Gastrocnemius medialis (tissue), 4 donors: ENCODE results near the gene ROR2. TPM values are rescaled to one million over a fixed set of nuclear protein-coding genes. Genes with fewer than 3 reads are reported as not detected.
A peak's percentile ranks its signal among the peaks of the same experiment; 100 is the strongest.

Experiments
- ATAC-seq, 2 donors: fragments of 150-250 bp; one replicate each; pipeline ENCODE4 v1.9.1; 2016
- DNase-seq, 2 donors: peaks; one replicate each; pipeline ENCODE4 v3.0.0-alpha.2; 2019
- H3K27ac ChIP-seq, 4 donors: fragments of 200-600 bp; sonication (generic); 1 replicate in 1 of 4; 2 replicates in 3 of 4; pipeline ENCODE4 v1.5.1; 2016 to 2018; ENCODE audit warnings: mild to moderate bottlenecking in 2 of 4, moderate library complexity in 1 of 4
- H3K27me3 ChIP-seq, 3 donors: fragments of 200-600 bp; sonication (generic) in 2 of 3; 1 replicate in 1 of 3; 2 replicates in 2 of 3; pipeline versions ENCODE4 v1.5.1 to v1.6.0; 2016 to 2019; ENCODE audit warnings: mild to moderate bottlenecking in 1 of 3, moderate library complexity in 1 of 3
- H3K36me3 ChIP-seq, 2 donors: fragments of 200-600 bp; sonication (generic) in 1 of 2; one replicate each; pipeline ENCODE4 v1.5.1; 2017 to 2018
- H3K4me1 ChIP-seq, 2 donors: fragments of 200-600 bp; sonication (generic) in 1 of 2; one replicate each; pipeline ENCODE4 v1.5.1; 2016 to 2017; ENCODE audit warnings: mild to moderate bottlenecking in 2 of 2
- H3K4me3 ChIP-seq, 4 donors: fragments of 200-600 bp; sonication (generic) in 3 of 4; 1 replicate in 1 of 4; 2 replicates in 3 of 4; pipeline ENCODE4 v1.5.1; 2016 to 2019; ENCODE audit warnings: mild to moderate bottlenecking in 2 of 4
- H3K9me3 ChIP-seq, 3 donors: fragments of 200-600 bp; sonication (generic) in 2 of 3; 1 replicate in 1 of 3; 2 replicates in 2 of 3; pipeline ENCODE4 v1.5.1; 2016 to 2019
- POLR2A ChIP-seq, 2 donors: fragments of 450-650 bp; IDR thresholded peaks; one replicate each; pipeline ENCODE4 v1.6.1; 2017; ENCODE audit warnings: antibody characterized with exemption in 2 of 2, mild to moderate bottlenecking in 2 of 2, moderate library complexity in 2 of 2
- in situ Hi-C, 4 donors: fragments of 200-750 bp; cut with MboI; loops; one replicate each; pipeline versions ENCODE4 v1.15.0 to v1.8.0; 2017; ENCODE audit warnings: low sequenced_read_pairs in 4 of 4
- intact Hi-C: fragments of 100-400 bp; cut with DNase I; formaldehyde crosslinking; loops from one replicate; pipeline ENCODE4 v1.15.1; 2023; ENCODE audit warnings: low total_unique reads
- total RNA-seq, 4 donors: library from RNA; depleted of rRNA; stranded (reverse); fragments of >200 nt; gene quantifications; one replicate each; pipeline versions ENCODE4 v1.1.0 to v1.2.3, GENCODE V29; 2016
- TF ChIP-seq, protein P1 (sequence below), 5 experiments: fragments of 450-650 bp in 3 of 5; fragments of 200-600 bp in 2 of 5; sonication (generic) in 2 of 5; IDR thresholded peaks in 4 of 5; conservative IDR thresholded peaks in 1 of 5; 1 replicate in 4 of 5; 2 replicates in 1 of 5; pipeline ENCODE4 v1.5.1; 2016 to 2019; ENCODE audit warnings: antibody characterized with exemption in 5 of 5, mild to moderate bottlenecking in 3 of 5, moderate library complexity in 3 of 5

Gene ROR2
- total RNA-seq, 4 donors from 2014 or later: 0.15 to 1.2 (median 0.61) TPM

DNA sequence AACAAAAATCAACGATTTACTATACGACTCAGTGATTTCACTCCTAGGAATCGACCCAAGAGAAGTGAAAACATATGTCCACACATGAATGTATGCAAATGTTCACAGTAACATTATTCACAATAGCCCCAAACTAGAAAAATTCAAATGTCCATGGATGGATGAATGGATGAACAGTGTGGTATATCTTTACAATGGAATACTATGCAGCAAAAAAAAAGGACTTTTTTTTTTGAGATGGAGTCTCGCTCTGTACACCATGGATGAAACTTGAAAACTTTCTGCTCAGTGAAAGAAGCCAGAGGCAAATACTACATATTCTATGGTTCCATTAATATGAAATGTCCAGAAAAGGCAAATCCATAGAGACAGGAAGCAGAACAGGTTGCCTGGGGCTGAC lies 233.8 kb downstream of the ROR2 start:
- intact Hi-C loops: no loop called here
- H3K27me3 ChIP-seq: peaks cover 15 to 23% (median 23%) of the 10 kb centered on the region in 3 donors
- TF ChIP-seq, protein P1, sequence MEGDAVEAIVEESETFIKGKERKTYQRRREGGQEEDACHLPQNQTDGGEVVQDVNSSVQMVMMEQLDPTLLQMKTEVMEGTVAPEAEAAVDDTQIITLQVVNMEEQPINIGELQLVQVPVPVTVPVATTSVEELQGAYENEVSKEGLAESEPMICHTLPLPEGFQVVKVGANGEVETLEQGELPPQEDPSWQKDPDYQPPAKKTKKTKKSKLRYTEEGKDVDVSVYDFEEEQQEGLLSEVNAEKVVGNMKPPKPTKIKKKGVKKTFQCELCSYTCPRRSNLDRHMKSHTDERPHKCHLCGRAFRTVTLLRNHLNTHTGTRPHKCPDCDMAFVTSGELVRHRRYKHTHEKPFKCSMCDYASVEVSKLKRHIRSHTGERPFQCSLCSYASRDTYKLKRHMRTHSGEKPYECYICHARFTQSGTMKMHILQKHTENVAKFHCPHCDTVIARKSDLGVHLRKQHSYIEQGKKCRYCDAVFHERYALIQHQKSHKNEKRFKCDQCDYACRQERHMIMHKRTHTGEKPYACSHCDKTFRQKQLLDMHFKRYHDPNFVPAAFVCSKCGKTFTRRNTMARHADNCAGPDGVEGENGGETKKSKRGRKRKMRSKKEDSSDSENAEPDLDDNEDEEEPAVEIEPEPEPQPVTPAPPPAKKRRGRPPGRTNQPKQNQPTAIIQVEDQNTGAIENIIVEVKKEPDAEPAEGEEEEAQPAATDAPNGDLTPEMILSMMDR (IDR thresholded peaks at IDR 0.05 in 4 of 5, conservative IDR thresholded peaks at IDR 0.05 in 1 of 5): no peak
- TF ChIP-seq POLR2A (IDR thresholded peaks at IDR 0.05): no peak
- no peaks in the 10 kb centered on the region for H3K4me1 ChIP-seq
- in situ Hi-C loops: no loop called here
- no peak overlapping the region for H3K4me3 ChIP-seq
- no peak for DNase-seq
- H3K27ac ChIP-seq: no peak overlapping the region
- no peaks in the 10 kb centered on the region for H3K9me3 ChIP-seq
- ATAC-seq: no peak
- H3K36me3 ChIP-seq: no peaks in the 10 kb centered on the region

DNA sequence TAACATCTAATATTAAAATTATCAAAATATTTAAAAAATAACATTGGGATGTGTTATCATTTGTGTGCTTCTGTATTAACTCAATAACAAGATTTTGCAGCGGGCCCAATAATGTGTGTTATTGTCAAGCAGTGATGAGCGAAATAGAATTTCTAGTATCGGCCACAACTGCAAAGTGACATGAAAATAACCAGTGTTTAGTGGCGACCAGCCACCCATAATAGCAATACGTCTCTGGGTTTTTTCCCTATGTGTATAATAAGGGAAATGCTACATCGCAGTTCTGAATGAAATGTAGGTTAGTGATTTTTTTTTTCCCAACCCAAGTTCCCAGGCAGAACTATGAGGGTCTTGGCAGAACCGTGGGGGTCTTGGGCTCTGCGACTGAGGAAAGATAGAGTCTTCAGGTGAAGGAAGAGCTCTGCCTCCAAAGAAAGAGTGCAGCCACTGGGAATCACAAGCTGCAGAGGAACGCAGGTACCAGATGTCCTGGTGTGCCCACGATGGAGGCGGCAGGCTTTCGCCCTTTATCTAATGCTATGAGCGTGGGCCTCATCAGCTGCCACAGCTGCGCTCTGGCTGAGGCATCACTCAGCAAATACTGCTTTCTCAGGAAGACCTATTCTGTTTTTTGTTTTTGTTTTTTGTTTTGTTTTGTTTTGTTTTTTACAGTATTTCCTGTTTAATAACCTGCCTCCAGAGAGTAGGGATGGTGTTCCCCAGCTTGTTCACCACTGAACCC lies 235.0 kb downstream of the ROR2 start:
- Histone ChIP-seq H3K27me3 (peaks cover 15 to 26% (median 23%) of the 10 kb centered on the region in 3 donors), H3K9me3 (no peaks in the 10 kb centered on the region), H3K36me3 (no peaks in the 10 kb centered on the region), H3K4me3 (no peak overlapping the region), H3K4me1 (no peaks in the 10 kb centered on the region), H3K27ac (no peak overlapping the region)
- intact Hi-C loops (no loop called here), in situ Hi-C loops (no loop called here)
- no peak for TF ChIP-seq POLR2A (IDR thresholded peaks at IDR 0.05)
- TF ChIP-seq, protein P1 (IDR thresholded peaks at IDR 0.05 in 4 of 5, conservative IDR thresholded peaks at IDR 0.05 in 1 of 5): no peak
- ATAC-seq (no peak), DNase-seq (no peak)

DNA sequence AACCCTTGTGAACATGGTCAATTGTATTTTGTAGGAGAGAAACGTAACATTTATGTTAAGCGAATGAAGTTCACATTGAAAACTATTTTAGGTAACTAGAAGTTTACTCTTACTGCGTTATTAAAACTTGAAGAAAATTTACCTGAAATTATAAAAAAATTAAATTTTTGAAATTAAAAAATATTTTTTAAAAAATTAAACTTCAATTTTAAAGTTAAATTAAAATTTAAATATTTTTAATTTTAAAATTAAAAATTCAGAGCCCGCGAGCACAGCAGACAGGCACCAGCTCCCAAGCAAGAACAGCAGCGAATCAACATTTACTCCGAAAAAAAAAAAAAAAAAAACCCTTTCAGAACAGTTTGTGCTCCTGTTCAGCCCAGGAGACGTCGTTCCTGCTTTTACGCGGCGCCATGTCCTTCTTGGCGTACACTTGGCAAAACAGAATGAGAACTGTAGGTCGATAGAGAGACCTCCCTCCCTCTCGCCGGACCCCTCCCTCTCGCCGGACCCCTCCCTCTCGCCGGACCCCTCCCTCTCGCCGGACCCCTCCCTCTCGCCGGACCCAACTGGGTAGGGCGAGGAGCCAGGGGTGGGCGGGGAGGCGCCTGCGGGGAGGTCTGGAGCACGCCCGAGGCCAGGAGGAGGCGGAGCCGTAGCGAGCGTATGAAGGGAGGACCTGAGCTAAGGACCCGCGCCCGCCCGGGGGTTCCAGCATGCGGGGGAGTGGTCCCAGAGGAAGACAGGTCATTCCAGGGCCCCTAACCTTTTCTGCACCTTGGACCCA lies 235.8 kb downstream of the ROR2 start:
- Histone ChIP-seq H3K27me3 (peaks cover 15 to 27% (median 23%) of the 10 kb centered on the region in 3 donors), H3K4me3 (peak overlapping the region; percentile 16 to 37 (median 22)), H3K27ac (no peak overlapping the region), H3K4me1 (no peaks in the 10 kb centered on the region), H3K9me3 (no peaks in the 10 kb centered on the region), H3K36me3 (no peaks in the 10 kb centered on the region)
- intact Hi-C loops (no loop called here), in situ Hi-C loops (no loop called here)
- ATAC-seq: no peak
- DNase-seq: no peak
- TF ChIP-seq, protein P1 (IDR thresholded peaks at IDR 0.05 in 4 of 5, conservative IDR thresholded peaks at IDR 0.05 in 1 of 5): no peak
- TF ChIP-seq POLR2A (IDR thresholded peaks at IDR 0.05): no peak

DNA sequence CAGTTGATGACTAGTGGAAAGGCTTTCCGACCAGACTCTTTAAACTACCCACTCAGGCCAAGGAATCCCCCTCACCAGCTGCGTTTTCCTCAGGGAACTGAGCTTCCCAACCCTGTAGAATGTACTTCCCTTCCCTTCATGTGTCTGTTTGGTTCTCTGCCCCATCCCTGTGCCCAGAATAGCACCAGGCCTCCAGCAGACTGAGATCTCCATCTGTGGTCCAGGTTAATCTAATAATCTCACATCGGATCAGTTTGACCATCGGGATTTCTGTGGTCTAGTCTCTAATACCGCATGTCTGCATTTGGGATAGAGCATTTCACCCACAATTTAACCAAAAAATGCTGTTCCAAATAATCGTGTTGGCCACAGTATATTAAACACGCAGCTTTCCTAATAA lies 237.2 kb downstream of the ROR2 start:
- Histone ChIP-seq H3K4me1 (no peaks in the 10 kb centered on the region), H3K4me3 (no peak overlapping the region), H3K36me3 (no peaks in the 10 kb centered on the region), H3K9me3 (no peaks in the 10 kb centered on the region), H3K27me3 (peaks cover 15 to 27% (median 23%) of the 10 kb centered on the region in 3 donors), H3K27ac (no peak overlapping the region)
- no peak for TF ChIP-seq POLR2A (IDR thresholded peaks at IDR 0.05)
- TF ChIP-seq, protein P1 (IDR thresholded peaks at IDR 0.05 in 4 of 5, conservative IDR thresholded peaks at IDR 0.05 in 1 of 5): no peak
- intact Hi-C loops (no loop called here), in situ Hi-C loops (no loop called here)
- no peak for ATAC-seq
- DNase-seq: no peak
